HG03571 (cell line): Measurements from ENCODE around the gene DCBLD2.
A peak's percentile ranks its signal among the peaks of the same experiment; 100 is the strongest.
"Not testable (repeated sequence)": the region's sequence is repeated elsewhere in the genome, so short reads cannot be mapped to it uniquely, and the experiment has no call there.

Experiments
- ATAC-seq: cut with Tn5 transposase; IDR thresholded peaks from one replicate; pipeline ENCODE4 v1.9.1; 2021; ENCODE audit not compliant: unreplicated experiment

The DCBLD2 gene

DNA sequence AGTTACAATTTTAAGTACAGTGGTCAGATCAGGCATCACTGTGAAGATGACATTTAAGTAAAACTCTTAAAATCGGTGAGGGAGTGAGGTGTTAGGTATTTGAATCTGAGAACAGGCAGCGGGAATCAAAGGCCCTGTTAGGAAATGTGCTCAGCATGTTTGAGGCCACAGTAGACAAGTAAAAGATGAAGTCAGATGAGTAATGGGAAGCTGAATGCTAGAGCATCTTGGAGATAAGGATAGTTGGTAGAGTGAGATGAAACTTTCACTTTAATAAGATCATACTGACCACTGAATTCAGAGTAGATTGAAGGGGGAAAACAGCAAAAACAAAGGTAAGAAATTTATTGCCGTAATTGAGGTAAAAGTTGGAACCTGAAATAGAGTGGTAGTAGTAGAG is 61.6 kb downstream of the DCBLD2 start:
- no peak for ATAC-seq

DNA sequence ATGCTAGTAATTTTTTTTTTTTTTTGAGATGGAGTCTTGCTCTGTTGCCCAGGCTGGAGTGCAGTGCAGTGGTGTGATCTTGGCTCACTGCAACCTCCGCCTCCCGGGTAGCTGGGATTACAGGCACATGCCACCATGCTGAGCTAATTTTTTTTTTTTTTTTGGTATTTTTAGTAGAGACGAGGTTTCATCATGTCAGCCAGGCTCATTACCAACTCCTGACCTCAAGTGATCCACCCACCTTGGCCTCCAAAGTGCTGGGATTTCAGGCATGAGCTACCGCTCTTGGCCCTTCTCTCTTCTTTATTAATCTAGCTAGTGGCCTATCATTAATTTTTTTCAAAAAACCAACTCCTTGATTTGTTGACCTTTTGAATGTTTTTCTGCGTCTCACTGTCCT is 70.4 kb downstream of the DCBLD2 start:
- not testable (repeated sequence) for ATAC-seq

DNA sequence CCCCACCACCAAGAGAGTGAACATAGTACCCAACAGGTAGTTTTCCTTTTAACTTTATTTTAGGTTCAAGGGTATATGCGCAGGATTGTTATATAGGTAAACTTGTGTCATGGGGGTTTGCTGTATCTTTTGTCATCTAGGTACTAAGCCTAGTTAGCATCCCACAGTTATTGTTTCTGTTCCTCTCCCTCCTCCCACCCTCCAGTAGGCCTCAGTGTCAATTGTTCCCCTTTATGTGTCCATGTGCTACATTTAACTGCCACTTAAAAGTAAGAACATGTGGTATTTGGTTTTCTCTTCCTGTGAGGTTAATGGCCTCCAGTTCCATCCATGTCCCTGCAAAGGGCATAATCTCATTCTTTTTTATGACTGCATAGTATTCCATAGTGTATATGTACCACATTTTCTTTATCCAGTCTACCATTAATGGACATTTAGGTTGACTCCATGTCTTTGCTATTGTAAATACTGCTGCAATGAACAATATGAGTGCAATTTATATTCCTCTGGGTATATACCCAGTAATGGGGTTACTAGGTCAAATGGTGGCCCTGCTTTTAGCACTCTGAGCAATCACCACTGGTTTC is 72.2 kb downstream of the DCBLD2 start:
- ATAC-seq: no peak

DNA sequence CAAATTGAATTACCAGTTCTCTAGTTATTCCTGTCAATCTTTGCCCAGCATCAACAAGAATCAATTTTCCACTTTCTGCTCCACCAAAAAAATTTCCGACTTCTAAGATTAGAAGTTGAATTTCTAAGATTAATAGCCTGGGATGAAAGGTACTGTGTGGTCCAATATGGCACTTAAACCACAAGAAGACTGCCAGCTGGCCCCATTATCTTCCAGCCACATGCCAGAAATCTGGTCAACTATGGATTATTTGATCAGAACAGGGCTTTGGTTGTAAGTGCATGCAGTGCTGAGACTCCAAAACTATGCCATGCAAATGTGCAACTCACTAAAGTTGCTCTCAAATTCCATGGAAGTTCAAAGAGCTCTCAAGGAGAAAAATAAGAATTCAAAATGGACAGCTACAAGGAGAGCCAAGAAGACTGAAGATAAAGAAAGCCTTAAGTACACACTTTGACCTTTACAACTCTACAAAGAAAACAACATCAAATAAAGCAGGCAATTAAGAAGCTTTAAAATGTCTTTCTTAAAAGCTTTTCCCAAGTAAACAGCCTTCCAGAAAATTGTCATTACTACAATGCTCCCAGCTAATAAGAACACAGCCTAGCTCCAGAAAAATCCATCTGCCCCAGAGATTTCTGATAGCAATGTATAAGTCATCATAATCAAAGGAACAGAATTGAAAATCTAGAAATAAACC is 74.1 kb downstream of the DCBLD2 start:
- no peak for ATAC-seq

DNA sequence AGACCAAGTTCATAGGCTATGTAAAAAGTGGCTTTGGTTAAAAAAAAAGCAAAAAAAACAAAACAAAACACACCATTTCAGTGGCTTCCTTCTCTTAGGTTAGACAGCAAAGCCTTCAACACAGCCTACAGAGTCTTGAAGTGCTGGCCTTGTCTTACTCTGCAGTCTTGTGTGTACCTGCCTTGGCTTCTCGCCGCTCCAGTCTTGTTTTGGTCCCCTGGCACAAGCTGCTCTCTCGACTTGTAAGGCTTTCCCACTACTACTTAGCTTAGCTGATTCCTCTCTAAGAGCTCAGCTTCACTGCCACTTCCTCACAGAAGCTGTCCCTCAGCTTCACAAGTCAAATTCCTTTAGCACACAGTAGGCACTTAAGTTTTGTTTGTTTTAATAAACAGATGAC is 75.4 kb downstream of the DCBLD2 start:
- no peak for ATAC-seq

DNA sequence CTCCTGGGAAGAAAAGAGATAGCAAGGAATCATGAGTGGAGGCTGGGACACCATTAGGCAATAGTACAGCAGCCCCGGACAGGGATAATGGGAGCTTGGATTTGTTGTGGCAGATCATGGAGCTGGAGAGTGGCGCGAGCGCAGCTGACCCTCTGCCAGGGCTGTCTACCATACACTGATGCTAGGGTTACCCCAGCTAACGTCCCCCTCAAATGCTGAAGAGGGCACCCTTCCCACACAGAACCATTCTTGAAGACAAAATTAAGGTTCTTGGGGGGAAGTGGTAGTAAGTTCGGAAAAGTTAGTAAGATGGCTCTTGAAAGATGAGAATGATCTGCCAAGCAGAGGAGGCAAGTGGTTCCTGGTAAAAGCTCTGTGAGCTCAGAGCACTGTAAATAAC is 77.2 kb downstream of the DCBLD2 start:
- no peak for ATAC-seq

DNA sequence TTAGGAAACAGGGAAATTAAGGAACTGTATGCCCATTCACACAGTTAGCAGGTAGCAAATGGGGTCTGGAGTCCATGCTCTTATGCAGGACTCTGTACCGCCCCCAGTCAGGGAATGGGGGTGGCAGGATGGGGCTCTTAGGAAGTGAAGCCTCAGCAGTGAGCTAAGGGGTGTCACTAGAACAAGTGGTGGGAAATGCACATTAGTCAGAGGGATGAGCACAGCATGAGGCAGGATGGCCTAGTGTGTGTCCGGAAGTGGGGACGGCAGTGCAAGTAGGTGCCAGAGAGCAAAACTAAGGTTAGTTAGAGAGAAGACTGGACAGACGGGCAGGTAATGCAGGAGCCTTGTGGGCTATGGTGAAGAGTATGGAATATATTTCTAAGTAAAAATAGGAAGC is 77.7 kb downstream of the DCBLD2 start:
- no peak for ATAC-seq

DNA sequence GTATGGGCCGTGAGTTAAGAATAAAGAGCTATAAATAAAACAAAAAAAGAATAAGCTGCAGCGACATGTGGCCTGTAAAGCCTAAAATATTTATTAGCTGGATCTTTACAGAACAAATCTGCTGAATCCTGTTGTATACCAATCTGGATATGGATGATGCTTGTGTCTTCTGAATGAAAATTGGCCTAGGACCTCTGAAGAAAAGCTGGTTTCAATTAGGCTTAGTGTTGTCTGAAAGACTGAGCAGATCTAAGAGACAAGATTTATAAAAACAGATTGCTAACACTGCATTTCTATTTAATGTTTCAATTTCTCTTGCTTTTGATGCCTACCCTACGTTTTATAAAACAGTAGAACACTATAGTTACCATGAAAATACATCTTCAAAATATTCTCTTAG is 80.4 kb downstream of the DCBLD2 start:
- ATAC-seq: no peak

DNA sequence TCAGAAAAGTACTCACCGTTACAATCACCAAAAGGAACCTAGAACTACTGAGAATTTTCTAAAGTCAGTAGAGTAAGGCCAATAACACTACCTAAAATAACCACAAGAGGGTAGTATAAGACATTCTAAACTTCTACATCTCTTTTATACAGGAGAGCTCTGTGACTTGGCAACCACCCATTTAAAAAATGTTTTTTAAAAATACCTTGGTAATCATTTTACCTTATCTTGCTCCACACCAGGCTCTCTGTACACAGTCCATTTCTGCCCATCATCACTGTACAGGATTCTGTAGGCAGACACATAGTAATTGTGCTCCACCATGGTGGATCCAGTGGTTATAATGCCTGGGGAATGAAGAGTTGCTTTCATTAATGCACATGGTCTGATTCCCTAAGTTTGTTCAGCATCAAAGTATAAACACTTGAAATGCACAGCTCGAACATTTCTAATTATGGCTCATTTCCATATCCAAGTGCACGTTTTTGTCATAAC is 83.9 kb downstream of the DCBLD2 start:
- peak; percentile 75 for ATAC-seq

DNA sequence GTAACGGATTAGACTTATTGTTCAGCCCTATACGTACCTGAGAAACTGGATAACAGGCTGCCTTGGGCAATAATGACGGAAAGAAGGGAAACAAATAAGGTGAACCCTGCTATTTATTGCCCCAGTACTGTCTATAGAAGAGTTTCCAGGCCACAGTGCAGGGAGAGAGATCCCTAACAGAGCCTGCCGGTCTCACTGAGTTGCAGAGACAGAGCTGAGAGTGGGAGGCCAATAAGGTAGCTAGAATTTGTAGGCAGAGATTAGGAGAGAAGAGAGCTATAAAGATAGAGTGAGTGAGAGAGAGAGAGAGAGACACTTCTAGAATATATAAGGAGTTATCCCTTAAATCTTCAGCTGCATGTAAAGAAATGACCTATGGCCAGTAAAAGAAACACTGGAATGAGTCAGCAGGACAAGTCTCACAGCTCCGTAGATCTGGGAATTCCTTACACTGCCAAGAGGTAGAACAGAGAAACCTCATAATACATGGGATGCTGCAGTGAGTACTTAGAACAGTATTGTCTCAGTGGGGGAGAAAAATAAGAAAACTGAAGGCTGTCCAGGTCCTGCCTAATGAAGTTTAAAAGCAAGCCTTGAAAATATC is 86.6 kb downstream of the DCBLD2 start:
- ATAC-seq: no peak

DNA sequence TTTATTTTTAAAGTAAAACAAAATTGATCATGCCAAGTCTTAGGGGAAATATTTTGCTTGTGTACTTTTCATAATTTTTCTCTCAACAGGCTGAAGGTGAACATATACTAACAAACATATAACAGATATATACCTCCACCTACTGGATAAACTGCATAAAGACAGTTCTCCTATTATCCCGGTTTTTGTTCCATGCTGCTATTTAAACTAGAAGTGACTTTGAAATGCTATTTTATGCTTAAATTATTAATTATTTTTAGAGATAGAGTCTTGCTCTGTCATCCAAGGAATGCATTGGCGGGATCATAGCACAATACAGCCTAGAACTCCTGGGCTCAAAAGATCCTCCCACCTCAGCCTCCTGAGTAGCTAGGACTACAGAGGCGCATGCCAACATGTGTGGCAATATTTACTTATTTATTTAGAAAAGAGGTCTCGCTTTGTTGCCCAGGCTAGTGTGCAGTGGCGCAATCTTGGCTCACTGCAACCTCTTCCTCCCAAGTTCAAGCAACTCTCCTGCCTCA is 88.6 kb downstream of the DCBLD2 start:
- ATAC-seq: no peak

DNA sequence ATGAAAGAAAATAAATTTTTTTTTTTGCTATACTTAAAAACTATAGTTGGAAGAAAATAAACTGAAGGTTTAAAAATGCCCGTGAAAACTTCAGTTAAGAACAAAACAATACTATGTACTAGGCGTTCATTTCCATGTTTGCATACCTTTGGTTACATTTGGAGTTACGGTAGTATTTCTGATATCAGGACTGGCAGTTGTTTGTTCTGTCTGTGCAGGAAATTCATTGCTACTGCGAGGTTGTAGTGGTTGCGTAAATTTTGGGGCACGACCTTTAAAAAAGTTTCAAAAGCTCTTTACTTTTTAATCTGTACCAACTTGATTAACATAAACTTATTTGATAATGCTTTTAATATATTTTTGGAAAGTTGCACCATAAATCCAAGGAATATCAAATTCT is 90.4 kb downstream of the DCBLD2 start:
- no peak for ATAC-seq

DNA sequence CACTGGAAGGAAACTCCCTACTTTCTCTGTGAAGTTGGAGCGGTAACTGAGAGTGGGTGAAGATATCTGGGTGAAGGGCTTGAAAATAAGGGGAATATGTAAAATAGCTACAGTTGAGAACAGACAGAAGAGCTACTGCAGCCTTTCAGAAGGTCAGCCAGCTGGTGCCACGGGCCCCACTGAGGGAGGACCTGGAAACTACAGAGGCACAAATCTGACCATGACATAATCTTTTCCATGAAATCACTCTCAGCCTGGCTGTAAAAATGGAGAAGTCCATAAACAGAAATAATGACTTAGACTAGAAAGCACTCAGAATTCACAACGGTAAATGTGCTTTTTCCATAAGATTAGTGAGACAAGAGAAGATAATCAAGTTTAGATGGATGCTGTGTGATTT is 91.9 kb downstream of the DCBLD2 start:
- ATAC-seq: no peak

DNA sequence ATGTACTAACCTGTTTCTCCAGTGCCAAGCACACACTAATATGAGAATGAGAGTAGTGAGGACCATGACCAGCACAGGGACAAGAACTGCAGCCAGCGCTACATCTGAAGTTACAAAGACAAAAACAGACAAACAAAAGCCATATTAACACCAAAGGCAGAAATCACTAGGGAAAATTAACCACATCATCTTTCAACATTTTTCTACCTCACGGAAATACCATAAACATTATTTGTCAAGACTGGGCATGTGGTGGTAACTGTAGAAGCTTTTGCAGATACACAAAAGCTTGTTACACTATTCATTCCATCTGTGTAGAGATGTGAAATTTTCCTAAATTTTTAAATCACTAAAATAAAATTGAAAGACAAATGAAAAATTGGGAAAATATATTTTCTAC is 93.4 kb downstream of the DCBLD2 start:
- ATAC-seq: no peak

DNA sequence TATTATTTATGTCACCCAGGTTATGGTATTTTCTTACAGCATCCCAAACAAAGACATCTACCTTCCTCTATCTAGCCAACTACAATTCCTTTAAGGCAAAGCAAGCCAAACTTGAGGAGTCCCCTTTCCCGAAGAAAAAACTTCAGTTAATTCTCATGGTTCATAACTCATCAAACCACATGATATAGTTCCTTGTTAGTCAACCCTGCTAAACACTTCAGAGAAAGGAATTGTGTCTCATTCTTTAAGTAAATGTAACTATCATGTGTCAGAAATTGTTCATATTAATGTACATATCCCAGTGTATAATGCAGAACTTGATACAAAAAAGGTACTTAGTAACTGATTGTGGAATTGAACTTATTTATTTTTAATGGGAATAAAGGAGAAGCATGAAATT is 93.9 kb downstream of the DCBLD2 start:
- no peak for ATAC-seq

DNA sequence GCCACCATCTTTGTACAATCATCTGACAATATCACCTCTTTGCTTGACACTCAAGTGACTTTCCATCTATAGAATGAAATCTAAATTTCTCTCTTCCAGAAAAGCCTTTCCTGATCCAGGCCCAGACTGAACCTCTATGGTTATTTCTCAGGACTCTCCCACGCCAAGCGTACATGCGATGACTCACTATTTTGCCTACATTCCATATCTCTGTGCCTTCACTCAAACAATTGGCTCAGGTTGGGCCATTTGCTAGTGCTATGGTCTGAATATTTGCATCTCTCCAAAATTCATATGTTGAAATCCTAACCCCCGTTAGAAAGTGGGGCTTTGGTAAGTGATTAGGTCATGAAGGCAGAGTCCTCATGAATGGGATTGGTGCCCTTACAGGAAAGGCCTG is 94.5 kb downstream of the DCBLD2 start:
- ATAC-seq: no peak

DNA sequence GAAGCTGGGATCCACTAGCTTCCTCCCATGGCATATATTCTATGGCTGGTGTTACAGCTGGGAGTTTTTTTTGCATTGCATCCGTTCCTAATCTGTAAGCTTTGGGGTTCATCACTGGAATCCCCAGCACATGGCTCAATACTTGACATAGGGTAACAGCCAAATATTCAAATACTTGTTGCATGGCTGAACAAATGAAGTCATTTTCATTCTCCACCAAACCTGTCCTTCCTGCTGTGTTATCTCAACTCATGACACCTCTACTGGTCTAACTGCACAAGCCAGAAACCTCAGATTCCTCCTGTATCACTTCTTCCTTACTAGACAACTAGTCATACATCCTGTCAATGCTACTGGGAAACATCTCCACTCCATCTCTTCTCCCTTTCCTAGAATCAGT is 95.0 kb downstream of the DCBLD2 start:
- no peak for ATAC-seq

DNA sequence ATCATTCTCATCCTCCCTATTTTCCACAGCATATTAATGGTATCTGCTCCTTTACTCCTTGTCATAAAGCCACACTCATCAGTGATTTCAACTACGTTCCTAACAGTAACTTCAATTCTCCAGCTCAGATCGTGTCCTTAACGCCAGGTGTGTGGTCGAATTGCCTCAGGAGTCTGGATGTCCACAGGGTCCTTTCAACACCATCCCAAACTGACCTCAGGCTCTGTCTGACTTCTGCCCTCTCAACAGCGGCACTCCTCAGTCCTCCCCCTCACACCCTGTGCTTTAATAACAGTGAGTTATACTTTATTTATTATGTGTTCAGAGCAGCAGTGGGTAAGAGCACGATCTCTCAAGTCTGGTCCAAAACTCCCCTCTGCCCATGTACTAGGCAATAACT is 95.9 kb downstream of the DCBLD2 start:
- no peak for ATAC-seq

DNA sequence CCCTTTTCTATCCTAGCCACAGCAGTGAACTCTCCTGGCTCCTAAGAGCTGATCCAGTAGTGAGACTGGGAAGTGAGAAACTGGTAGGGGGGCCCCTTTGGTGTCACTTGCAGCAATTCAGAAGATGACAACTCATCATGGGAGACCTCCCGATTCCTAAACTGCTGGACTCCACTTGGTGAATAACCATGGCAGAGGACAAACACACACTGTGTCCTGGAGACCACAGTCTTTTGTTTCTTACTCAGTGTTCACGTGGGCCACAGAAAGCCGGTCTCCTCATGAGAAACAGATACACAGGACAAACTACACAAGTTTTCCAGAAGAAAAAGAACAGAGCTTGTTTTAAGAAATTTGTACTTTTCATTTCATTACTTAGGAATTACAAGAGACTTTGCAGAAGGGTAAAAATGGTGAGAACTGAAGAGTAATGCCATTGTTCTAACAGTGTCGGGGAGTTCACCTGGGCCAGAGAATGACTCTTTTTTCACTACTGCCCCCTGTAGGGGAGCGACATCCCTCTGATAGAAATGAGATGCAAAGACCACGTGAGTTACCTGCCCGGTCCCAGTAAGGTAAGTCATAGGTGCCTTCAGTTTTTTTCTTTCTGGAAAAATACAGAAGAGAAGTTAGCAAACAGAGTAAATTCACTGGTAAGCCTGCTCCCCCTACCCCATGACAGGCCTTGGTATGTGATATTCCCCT is 100.3 kb downstream of the DCBLD2 start:
- no peak for ATAC-seq

DNA sequence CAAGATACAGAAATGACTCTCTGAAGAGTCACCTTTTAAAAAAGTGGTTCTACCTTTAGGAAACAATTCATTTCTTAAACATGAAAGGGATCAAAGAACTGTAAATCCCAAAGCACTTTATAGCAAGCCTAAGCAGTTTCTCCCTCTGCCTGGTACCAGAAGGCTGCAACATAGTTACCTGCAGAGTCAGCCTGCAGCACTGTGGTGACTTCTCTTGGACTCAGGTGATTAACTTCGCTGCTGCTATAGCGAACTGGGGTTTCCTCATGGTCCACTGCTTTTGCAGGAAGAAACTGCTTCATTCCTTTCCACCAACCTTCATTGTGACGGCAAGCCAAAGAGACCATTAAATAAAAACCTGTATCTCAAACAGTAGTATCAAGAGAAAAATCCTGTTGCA is 101.1 kb downstream of the DCBLD2 start:
- no peak for ATAC-seq

DNA sequence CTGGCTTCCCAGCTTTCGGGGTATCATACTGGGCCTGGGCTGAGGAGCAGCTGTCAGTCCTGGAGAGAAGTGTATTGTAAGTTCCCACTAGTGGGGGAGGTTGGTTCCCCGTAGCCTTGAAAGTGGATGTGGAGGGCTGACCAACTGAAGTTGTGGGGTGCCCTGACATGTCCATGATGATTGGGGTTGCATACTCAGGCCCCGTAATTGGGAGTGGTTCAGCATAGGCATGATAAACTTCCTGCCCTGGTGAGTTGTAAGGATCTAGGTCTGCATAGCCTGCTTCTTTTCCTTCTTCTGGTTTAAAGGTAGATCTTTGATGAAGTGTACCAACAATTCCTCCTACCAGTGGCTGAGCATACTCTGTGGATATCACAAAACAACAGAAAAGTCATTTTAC is 102.0 kb downstream of the DCBLD2 start:
- ATAC-seq: no peak

DNA sequence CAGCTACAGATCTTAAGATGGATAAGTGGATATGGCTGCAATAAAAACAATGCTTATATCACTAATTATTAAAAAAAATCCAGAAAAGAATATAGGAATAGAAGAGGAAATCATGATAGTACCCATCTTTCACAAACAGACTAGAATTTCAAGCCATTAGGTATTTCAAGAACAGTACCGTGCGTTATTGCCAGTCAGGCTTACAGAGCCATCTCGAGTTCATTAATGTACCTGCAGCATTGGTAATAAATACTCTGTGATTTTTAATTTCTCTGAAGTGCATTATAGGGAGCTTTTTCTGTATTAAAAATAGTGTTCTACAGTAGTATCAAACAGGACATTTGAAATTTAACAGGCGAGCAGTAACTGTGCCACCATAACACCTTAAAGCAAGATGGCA is 102.7 kb downstream of the DCBLD2 start:
- no peak for ATAC-seq
